IPS-15b (cell line): ENCODE measurements around the gene KIRREL3.

Experiments used
- H3K27me3 ChIP-seq: one replicate; pipeline ENCODE4 v1.6.1; 2013; ENCODE audit warnings: low read length; ENCODE audit not compliant: control insufficient read depth, insufficient read depth
- H3K36me3 ChIP-seq: one replicate; pipeline ENCODE4 v1.6.1; 2013; ENCODE audit warnings: low read length; ENCODE audit not compliant: control insufficient read depth, insufficient read depth
- H3K4me1 ChIP-seq: one replicate; pipeline ENCODE4 v1.6.1; 2013; ENCODE audit warnings: mild to moderate bottlenecking, low read length; ENCODE audit not compliant: control insufficient read depth, insufficient read depth
- H3K4me3 ChIP-seq: one replicate; pipeline ENCODE4 v1.5.1; 2013; ENCODE audit warnings: low read depth, low read length
- H3K9ac ChIP-seq: one replicate; pipeline ENCODE4 v1.6.1; 2013; ENCODE audit warnings: low read depth, mild to moderate bottlenecking, low read length
- H3K9me3 ChIP-seq: one replicate; pipeline ENCODE4 v1.6.1; 2013; ENCODE audit warnings: mild to moderate bottlenecking, low read length; ENCODE audit not compliant: control insufficient read depth, insufficient read depth

Gene KIRREL3

GRCh38 chr11:126817523-126818450 is 182.8 kb downstream of the KIRREL3 start:
- Histone ChIP-seq H3K4me3 (no peak overlapping the region), H3K9me3 (no peaks in the 10 kb centered on the region), H3K36me3 (no peaks in the 10 kb centered on the region), H3K4me1 (peaks cover 3% of the 10 kb centered on the region), H3K27me3 (peaks cover 12% of the 10 kb centered on the region), H3K9ac (no peak overlapping the region)

DNA sequence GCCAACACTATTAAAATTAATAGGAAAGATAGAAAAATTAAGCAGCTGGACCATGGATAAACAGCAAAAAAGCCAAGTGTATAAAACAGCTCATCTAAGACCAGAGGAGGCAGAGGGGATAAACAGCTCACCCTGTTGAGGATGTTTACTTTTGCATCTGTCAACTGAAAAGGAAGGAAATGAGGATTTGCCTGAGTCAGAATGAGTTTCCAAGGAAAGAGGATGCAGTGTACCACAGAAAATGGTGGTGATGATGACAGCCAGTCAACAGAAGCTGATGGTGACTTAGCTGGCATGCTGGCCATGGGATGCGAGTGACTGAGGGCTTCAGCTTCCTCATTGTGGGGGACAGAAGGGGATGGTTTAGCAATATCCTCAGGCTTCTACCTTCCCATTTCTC is 183.5 kb downstream of the KIRREL3 start:
- Histone ChIP-seq H3K27me3 (peaks cover 12% of the 10 kb centered on the region), H3K36me3 (no peaks in the 10 kb centered on the region), H3K4me1 (peaks cover 3% of the 10 kb centered on the region), H3K4me3 (no peak overlapping the region), H3K9me3 (no peaks in the 10 kb centered on the region), H3K9ac (no peak overlapping the region)

DNA sequence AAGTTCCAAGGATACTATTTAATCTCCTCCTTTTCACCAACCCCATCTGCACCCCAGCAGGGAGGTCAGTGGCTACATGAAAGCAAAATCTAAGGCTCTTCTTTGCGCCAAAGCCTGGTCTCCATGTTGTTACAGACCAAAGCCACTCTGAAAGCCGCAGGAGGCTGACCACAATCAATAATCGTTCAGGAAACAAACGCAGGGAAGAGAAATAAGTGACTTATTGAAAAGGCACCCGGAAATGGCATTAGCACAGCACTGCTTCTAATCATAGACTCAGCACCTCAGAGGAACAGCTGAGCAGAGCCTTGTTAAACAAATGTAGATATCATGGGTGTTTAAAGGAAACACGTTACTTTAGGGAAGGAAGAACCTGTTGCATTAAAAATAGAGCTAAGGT is 183.9 kb downstream of the KIRREL3 start:
- Histone ChIP-seq H3K4me3 (no peak overlapping the region), H3K9me3 (no peaks in the 10 kb centered on the region), H3K4me1 (peaks cover 3% of the 10 kb centered on the region), H3K27me3 (peaks cover 12% of the 10 kb centered on the region), H3K9ac (no peak overlapping the region), H3K36me3 (no peaks in the 10 kb centered on the region)

DNA sequence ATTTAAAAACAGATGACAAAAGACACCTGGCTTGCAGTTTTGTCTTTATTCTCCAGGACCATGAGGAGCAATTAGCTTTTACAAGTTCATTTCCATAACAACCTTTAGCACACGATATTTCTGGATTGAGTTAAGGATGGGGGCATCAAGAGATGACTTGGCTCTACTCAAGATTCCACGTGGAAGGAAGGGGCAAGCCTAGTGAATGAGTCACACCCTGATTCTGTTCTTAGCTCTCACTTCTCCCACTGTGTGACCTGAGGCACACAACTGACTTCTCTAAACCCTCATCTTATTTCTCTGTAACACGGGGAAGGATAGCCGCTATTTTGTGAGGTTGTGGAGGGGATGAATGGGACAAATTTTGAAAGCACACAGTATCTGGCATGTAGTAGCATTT is 185.5 kb downstream of the KIRREL3 start:
- peaks cover 12% of the 10 kb centered on the region for H3K27me3 ChIP-seq
- H3K4me1 ChIP-seq = peaks cover 3% of the 10 kb centered on the region
- H3K36me3 ChIP-seq = no peaks in the 10 kb centered on the region
- H3K9me3 ChIP-seq = no peaks in the 10 kb centered on the region
- no peak overlapping the region for H3K4me3 ChIP-seq
- H3K9ac ChIP-seq = no peak overlapping the region

- Histone ChIP-seq H3K4me3 (no peak overlapping the region), H3K36me3 (no peaks in the 10 kb centered on the region), H3K9me3 (no peaks in the 10 kb centered on the region), H3K27me3 (no peaks in the 10 kb centered on the region), H3K9ac (no peak overlapping the region), H3K4me1 (no peaks in the 10 kb centered on the region)
Observed at GRCh38 chr11:126810776-126811175, 189.8 kb downstream of the KIRREL3 start.

- H3K36me3 ChIP-seq = no peaks in the 10 kb centered on the region
- H3K27me3 ChIP-seq = no peaks in the 10 kb centered on the region
- no peaks in the 10 kb centered on the region for H3K4me1 ChIP-seq
- H3K4me3 ChIP-seq = no peak overlapping the region
- H3K9me3 ChIP-seq = no peaks in the 10 kb centered on the region
- no peak overlapping the region for H3K9ac ChIP-seq
Observed at GRCh38 chr11:126809514-126810289, 190.9 kb downstream of the KIRREL3 start.

- H3K9me3 ChIP-seq = no peaks in the 10 kb centered on the region
- no peaks in the 10 kb centered on the region for H3K36me3 ChIP-seq
- H3K27me3 ChIP-seq = no peaks in the 10 kb centered on the region
- H3K4me3 ChIP-seq = no peak overlapping the region
- H3K4me1 ChIP-seq = no peaks in the 10 kb centered on the region
- H3K9ac ChIP-seq = no peak overlapping the region
Observed at GRCh38 chr11:126808836-126809235, 191.7 kb downstream of the KIRREL3 start.

GRCh38 chr11:126808296-126808695 is 192.3 kb downstream of the KIRREL3 start:
- H3K36me3 ChIP-seq = no peaks in the 10 kb centered on the region
- no peak overlapping the region for H3K4me3 ChIP-seq
- no peaks in the 10 kb centered on the region for H3K4me1 ChIP-seq
- H3K9me3 ChIP-seq = no peaks in the 10 kb centered on the region
- no peak overlapping the region for H3K9ac ChIP-seq
- no peaks in the 10 kb centered on the region for H3K27me3 ChIP-seq

GRCh38 chr11:126805870-126806269 is 194.7 kb downstream of the KIRREL3 start:
- no peaks in the 10 kb centered on the region for H3K4me1 ChIP-seq
- no peak overlapping the region for H3K9ac ChIP-seq
- no peak overlapping the region for H3K4me3 ChIP-seq
- H3K36me3 ChIP-seq = no peaks in the 10 kb centered on the region
- no peaks in the 10 kb centered on the region for H3K9me3 ChIP-seq
- H3K27me3 ChIP-seq = no peaks in the 10 kb centered on the region

DNA sequence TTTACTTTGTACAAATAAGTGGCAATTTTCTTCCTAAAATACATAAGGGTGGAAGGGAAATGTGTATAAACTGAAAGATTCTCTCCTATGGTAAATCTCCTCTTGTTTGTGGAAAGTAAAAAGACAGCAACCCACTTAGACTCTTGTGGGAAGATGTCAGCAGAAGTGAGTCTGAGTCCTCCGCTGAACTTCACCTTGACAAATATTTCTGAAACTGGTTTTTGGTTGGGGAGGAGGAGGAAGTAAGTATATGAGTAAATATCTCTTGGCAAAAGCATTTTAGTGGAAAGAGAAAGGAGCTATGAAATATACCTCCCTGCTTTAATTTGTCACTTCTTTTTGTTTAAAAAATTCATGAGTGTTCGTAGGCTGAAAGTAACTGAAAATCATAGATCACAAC is 196.2 kb downstream of the KIRREL3 start:
- H3K36me3 ChIP-seq = no peaks in the 10 kb centered on the region
- H3K27me3 ChIP-seq = no peaks in the 10 kb centered on the region
- H3K9me3 ChIP-seq = no peaks in the 10 kb centered on the region
- H3K4me1 ChIP-seq = no peaks in the 10 kb centered on the region
- no peak overlapping the region for H3K9ac ChIP-seq
- H3K4me3 ChIP-seq = no peak overlapping the region

- H3K4me3 ChIP-seq = no peak overlapping the region
- no peak overlapping the region for H3K9ac ChIP-seq
- no peaks in the 10 kb centered on the region for H3K27me3 ChIP-seq
- H3K36me3 ChIP-seq = no peaks in the 10 kb centered on the region
- H3K4me1 ChIP-seq = no peaks in the 10 kb centered on the region
- H3K9me3 ChIP-seq = no peaks in the 10 kb centered on the region
Observed at GRCh38 chr11:126800009-126800408, 200.6 kb downstream of the KIRREL3 start.
